ENCODE data around the gene GNAL. TPM values are rescaled to one million over a fixed set of nuclear protein-coding genes. Genes with fewer than 3 reads are reported as not detected.

GNAL gene
- total RNA-seq, 1 experiment from 2014 or later: 4.6 TPM

DNA sequence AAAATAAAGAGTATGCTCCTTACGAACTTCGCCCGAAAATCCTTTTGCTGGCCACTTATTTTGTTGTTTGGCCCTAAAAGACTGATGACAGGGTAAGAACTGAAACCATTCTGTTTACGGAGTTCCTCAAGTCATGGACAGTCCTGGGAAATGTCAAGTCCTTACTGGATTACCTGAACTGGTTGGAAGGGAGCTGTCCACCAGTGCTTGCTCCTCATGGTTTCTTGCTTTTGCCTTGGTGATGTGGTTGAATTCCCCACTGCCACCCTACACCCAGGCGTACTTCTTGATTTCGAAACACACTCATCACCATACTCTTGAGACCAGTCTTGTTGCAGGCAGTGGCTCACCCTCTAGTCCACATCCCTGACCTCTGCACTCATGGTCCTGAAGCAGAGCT, 113.1 kb downstream of the GNAL start:
- Histone ChIP-seq H3K27ac (ENCODE audit: low read depth, low read length) (no peak overlapping the region), H3K4me1 (ENCODE audit: control insufficient read depth in 1 of 2, insufficient read depth in 2 of 2, low read length in 2 of 2) (peaks cover 13 to 16% of the 10 kb centered on the region in 2 experiments), H3K4me3 (replicated peaks in 1 of 2; ENCODE audit: low read depth in 1 of 2, low read length in 2 of 2) (no peak overlapping the region), H4K20me1 (ENCODE audit: insufficient read depth) (no peaks in the 10 kb centered on the region), H3K27me3 (ENCODE audit: insufficient read depth, low read length) (0 out of 2 replicates have a peak, but pooled peaks cover 3% of the 10 kb centered on the region), H2AFZ (ENCODE audit: low read depth, low read length, poor library complexity, severe bottlenecking) (no peak overlapping the region), H3K4me2 (ENCODE audit: low read length) (no peak overlapping the region), H3K9me3 (ENCODE audit: control insufficient read depth in 1 of 2, insufficient read depth in 1 of 2, low read depth in 1 of 2, low read length in 2 of 2) (no peaks in the 10 kb centered on the region), H3K79me2 (ENCODE audit: insufficient read depth, low read length) (no peaks in the 10 kb centered on the region), H3K9me2 (ENCODE audit: insufficient read depth) (no peaks in the 10 kb centered on the region), H3K9ac (ENCODE audit: low read length) (no peak overlapping the region), H3K36me3 (ENCODE audit: control insufficient read depth in 1 of 2, insufficient read depth in 2 of 2, low read length in 2 of 2) (no peaks in the 10 kb centered on the region)
- no TSS peak for BruUV-seq (replicated peaks)
- RAD21 ChIA-PET (ENCODE audit: low non-redundant PET in 1 of 2, low total read pairs in 2 of 2, uncharacterized antibody in 2 of 2, unreplicated experiment in 2 of 2): no interaction called here
- ATAC-seq (no peak), DNase-seq (ENCODE audit: low read depth, low spot score) (no peak)
- no peak for TF ChIP-seq EZH2 (IDR thresholded peaks at IDR 0.05)
- TF ChIP-seq SIN3A (IDR thresholded peaks at IDR 0.05; ENCODE audit: low read depth): no peak
- no peak for TF ChIP-seq FOSL1 (IDR thresholded peaks at IDR 0.05; ENCODE audit: low read depth)
- TF ChIP-seq REST (IDR thresholded peaks at IDR 0.05; ENCODE audit: low read depth): no peak
- TF ChIP-seq ZBTB33 (IDR thresholded peaks at IDR 0.05; ENCODE audit: extremely low read depth, insufficient replicate concordance, low read length): no peak
- TF ChIP-seq EGR1 (IDR thresholded peaks at IDR 0.05; ENCODE audit: low read depth): no peak
- no peak for TF ChIP-seq TCF7L2 (IDR thresholded peaks at IDR 0.05; ENCODE audit: borderline replicate concordance, extremely low read depth, insufficient read depth, insufficient read length)
- no peak for TF ChIP-seq POLR2AphosphoS5 (IDR thresholded peaks at IDR 0.05; ENCODE audit: low read depth, low read length)
- TF ChIP-seq CBX3 (IDR thresholded peaks at IDR 0.05; ENCODE audit: low read depth): no peak
- no peak for TF ChIP-seq CEBPB (IDR thresholded peaks at IDR 0.05; ENCODE audit: low read depth)
- no peak for TF ChIP-seq ZFX (IDR thresholded peaks at IDR 0.05)
- no peak for TF ChIP-seq ELF1 (IDR thresholded peaks at IDR 0.05; ENCODE audit: borderline replicate concordance, low read depth)
- TF ChIP-seq YY1 (IDR thresholded peaks at IDR 0.05; ENCODE audit: extremely low read depth, insufficient replicate concordance, low read depth, low read length): no peak
- TF ChIP-seq SP1 (IDR thresholded peaks at IDR 0.05; ENCODE audit: low read depth): no peak
- POLR2A ChIA-PET: interaction anchor here (1.2 kb wide), 1 partner anchor 46 kb away, joined by 3 read pairs; no protein-coding TSS in a partner anchor
- CTCF ChIA-PET: no interaction called here
- intact Hi-C loops (cut with micrococcal nuclease): no loop called here

Measured in HCT116 (cell line).